ENCODE results near the gene STK40.

- TF ChIP-seq CTCF (conservative IDR thresholded peaks at IDR 0.05 in 1 of 2, IDR thresholded peaks at IDR 0.05 in 1 of 2; ENCODE audit: extremely low read depth in 1 of 2, insufficient read depth in 1 of 2, low read depth in 1 of 2, low read length in 2 of 2): no peak
- no peak for TF ChIP-seq EZH2 (IDR thresholded peaks at IDR 0.05; ENCODE audit: borderline replicate concordance, low read length)
Measured at GRCh38 chr1:36295390-36295789, 90.3 kb downstream of the STK40 start.

All from mammary epithelial cell (primary cell).